ENCODE data around the gene TSPAN3. TPM values are rescaled to one million over a fixed set of nuclear protein-coding genes. Genes with fewer than 3 reads are reported as not detected.

The TSPAN3 gene
- total RNA-seq, 3 donors from 2014 or later (not counting 1 experiment from before 2014, with no cell fraction given), result 18.7 to 37.4 (median 29.9) TPM

- no peak for DNase-seq
- peaks cover 11% of the 10 kb centered on the region for H3K4me1 ChIP-seq (ENCODE audit: control insufficient read depth, insufficient read depth, low read length)
- no peaks in the 10 kb centered on the region for H3K27me3 ChIP-seq (ENCODE audit: control insufficient read depth, insufficient read depth, low read length)
- peaks cover 24 to 60% of the 10 kb centered on the region in 2 donors for H3K4me1 Mint-ChIP-seq
- ATAC-seq, result no peak
- H3K27me3 Mint-ChIP-seq (ENCODE audit: low read depth in 2 of 2), result no peaks in the 10 kb centered on the region
- peaks cover 48% of the 10 kb centered on the region for H3K36me3 ChIP-seq (ENCODE audit: control insufficient read depth, insufficient read depth, low read length)
- peaks cover 4% of the 10 kb centered on the region for H3K36me3 Mint-ChIP-seq
- TF ChIP-seq CTCF (IDR thresholded peaks at IDR 0.05), result no peak
- WGBS (ENCODE audit: insufficient coverage), result over 99% methylated on average over 11 of the region's 12 CpGs
- peak overlapping the region; percentile 37 for H3K4me3 Mint-ChIP-seq
- H3K27ac ChIP-seq (ENCODE audit: low read length), result peak overlapping the region; percentile 8
- no peaks in the 10 kb centered on the region for H3K9me3 Mint-ChIP-seq
- H3K4me3 ChIP-seq (ENCODE audit: low read length), result no peak overlapping the region
- H3K27ac Mint-ChIP-seq, result peak overlapping the region; percentile 67 to 97
- peaks cover 19% of the 10 kb centered on the region for H3K9me3 ChIP-seq (ENCODE audit: control insufficient read depth, insufficient read depth, low read length)
- intact Hi-C loops (cut with micrococcal nuclease), result no loop called here
Observed at GRCh38 chr15:77037388-77038209, 33.3 kb downstream of the TSPAN3 start.

- peaks cover 56% of the 10 kb centered on the region for H3K36me3 ChIP-seq (ENCODE audit: control insufficient read depth, insufficient read depth, low read length)
- Mint-ChIP-seq H3K4me1 (peaks cover 15 to 53% of the 10 kb centered on the region in 2 donors), H3K27ac (peak overlapping the region; percentile 67 to 97), H3K36me3 (peaks cover 4% of the 10 kb centered on the region), H3K27me3 (ENCODE audit: low read depth in 2 of 2) (no peaks in the 10 kb centered on the region), H3K9me3 (no peaks in the 10 kb centered on the region), H3K4me3 (no peak overlapping the region)
- no peak overlapping the region for H3K4me3 ChIP-seq (ENCODE audit: low read length)
- peaks cover 19% of the 10 kb centered on the region for H3K9me3 ChIP-seq (ENCODE audit: control insufficient read depth, insufficient read depth, low read length)
- no peak for TF ChIP-seq CTCF (IDR thresholded peaks at IDR 0.05)
- no peak for DNase-seq
- intact Hi-C loops (cut with micrococcal nuclease), result no loop called here
- H3K27me3 ChIP-seq (ENCODE audit: control insufficient read depth, insufficient read depth, low read length), result no peaks in the 10 kb centered on the region
- 96% methylated on average over 22 of the region's 22 CpGs for whole genome bisulfite sequencing (ENCODE audit: insufficient coverage)
- no peak for ATAC-seq
- H3K4me1 ChIP-seq (ENCODE audit: control insufficient read depth, insufficient read depth, low read length), result peaks cover 13% of the 10 kb centered on the region
- H3K27ac ChIP-seq (ENCODE audit: low read length), result no peak overlapping the region
Observed at GRCh38 chr15:77036537-77037387, 34.1 kb downstream of the TSPAN3 start.

GRCh38 chr15:77035999-77036471 is 34.9 kb downstream of the TSPAN3 start:
- peaks cover 19% of the 10 kb centered on the region for H3K9me3 ChIP-seq (ENCODE audit: control insufficient read depth, insufficient read depth, low read length)
- Mint-ChIP-seq H3K36me3 (peaks cover 4% of the 10 kb centered on the region), H3K9me3 (no peaks in the 10 kb centered on the region), H3K4me1 (peaks cover 11 to 56% of the 10 kb centered on the region in 2 donors), H3K27me3 (ENCODE audit: low read depth in 2 of 2) (no peaks in the 10 kb centered on the region), H3K4me3 (no peak overlapping the region), H3K27ac (peak overlapping the region; percentile 67 to 97)
- no peaks in the 10 kb centered on the region for H3K27me3 ChIP-seq (ENCODE audit: control insufficient read depth, insufficient read depth, low read length)
- no peak for DNase-seq
- no peak overlapping the region for H3K4me3 ChIP-seq (ENCODE audit: low read length)
- H3K4me1 ChIP-seq (ENCODE audit: control insufficient read depth, insufficient read depth, low read length), result peaks cover 20% of the 10 kb centered on the region
- no peak overlapping the region for H3K27ac ChIP-seq (ENCODE audit: low read length)
- intact Hi-C loops (cut with micrococcal nuclease), result no loop called here
- ATAC-seq, result no peak
- 98% methylated on average over 13 of the region's 13 CpGs for WGBS (ENCODE audit: insufficient coverage)
- peaks cover 64% of the 10 kb centered on the region for H3K36me3 ChIP-seq (ENCODE audit: control insufficient read depth, insufficient read depth, low read length)
- TF ChIP-seq CTCF (IDR thresholded peaks at IDR 0.05), result no peak

Measured in natural killer cell (primary cell).